Kidney tubule cell (primary cell): ENCODE results near the gene CDC123.
A peak's percentile ranks its signal among the peaks of the same experiment; 100 is the strongest.
"Not testable (repeated sequence)": the region's sequence is repeated elsewhere in the genome, so short reads cannot be mapped to it uniquely, and the experiment has no call there.

Source experiments
- DNase-seq: peaks from one replicate; pipeline ENCODE4 v3.0.0-alpha.2; 2018; ENCODE audit warnings: low spot score

The CDC123 gene

GRCh38 chr10:12235796-12236195 is 39.8 kb downstream of the CDC123 start:
- no peak for DNase-seq

DNA sequence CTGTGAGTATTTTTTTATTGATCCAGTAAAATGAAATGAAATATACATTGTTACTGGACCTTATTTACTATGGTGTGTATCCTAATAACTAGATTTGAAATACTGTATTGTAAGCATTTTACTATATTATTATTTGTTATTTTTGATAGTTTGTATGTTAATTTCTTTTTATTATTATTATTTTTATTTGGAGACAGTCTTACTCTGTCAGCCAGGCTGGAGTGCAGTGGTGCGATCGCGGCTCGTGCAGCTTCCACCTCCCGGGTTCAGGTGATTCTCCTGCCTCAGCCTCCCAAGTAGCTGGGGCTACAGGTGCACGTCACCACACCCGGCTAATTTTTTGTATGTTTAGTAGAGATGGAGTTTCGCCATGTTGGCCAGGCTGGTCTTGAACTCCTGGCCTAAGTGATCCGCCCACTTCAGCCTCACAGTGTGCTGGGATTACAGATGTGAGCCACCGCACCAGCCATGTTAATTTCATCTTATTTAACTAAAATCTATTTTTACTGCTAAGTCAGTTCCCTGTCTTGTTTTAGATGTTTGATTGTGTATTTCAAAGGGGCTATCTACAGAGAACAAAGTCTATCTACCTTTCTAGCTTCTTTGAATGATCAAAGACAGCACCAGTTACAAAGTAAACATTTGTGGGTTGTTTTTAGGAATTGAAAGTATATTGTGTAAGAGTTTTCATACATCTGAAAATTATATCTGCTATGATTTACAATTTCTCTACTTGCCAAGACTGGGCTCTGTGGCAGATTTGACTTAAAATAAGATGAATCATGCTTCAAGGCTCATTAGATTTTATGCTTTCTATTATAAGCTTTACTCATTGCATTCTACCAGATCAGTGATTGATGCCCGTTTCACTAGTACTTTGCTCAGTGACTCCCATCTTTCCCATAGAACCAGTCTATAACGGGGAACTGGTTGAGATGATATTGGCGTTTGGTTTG is 41.6 kb downstream of the CDC123 start:
- peak; percentile 31 for DNase-seq

DNA sequence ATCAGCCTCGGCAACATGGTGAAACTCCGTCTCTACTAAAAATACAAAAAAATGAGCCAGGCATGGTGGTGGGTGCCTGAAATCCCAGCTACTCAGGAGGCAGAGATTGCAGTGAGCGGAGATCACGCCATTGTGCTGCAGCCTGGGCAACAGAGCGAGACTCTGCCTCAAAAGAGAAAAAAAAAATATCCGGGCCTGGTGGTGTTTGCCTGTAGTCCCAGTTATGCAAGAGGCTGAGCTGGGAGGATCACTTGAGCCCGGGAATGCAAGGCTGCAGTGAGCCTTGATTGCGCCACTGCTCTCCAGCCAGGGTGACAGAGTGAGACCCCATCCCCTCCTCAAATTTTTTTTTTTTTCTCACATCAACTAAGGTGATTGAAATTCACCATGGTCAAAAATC is 42.8 kb downstream of the CDC123 start:
- DNase-seq: no peak

DNA sequence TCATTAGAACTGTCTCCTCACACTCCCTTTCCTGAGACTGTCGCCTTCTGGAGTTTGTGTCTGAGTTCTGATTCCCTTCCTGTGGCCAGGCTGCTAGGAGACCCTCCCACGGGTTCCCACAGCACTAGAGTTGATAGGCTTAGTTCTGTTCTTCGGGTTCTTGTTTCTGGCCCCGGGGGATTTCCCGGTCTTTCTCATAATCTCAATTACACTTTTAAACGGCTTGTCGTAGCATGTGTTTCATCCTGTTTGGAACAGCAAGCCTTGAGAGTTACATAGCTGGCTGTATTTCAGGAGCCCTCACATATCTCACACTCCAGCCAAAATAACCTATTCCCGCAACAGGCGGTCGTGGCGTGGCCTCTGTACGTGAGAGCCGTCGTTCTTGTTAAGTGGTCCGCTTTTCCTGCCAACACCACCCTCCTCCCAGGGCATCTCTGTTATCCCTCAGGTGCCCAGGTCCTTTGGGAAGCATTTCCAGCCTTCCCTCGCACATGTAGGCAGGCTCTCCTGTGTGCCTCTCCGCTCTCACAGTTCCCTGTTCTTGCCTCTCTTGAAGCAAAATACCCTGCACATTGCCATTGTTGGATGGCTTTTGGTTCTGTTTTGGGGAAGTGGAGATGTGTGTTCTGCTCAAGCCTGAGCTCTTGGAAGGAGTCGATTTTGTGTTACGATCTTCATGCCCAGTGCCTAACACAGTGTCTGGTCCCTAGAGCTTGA is 46.0 kb downstream of the CDC123 start:
- DNase-seq: no peak

DNA sequence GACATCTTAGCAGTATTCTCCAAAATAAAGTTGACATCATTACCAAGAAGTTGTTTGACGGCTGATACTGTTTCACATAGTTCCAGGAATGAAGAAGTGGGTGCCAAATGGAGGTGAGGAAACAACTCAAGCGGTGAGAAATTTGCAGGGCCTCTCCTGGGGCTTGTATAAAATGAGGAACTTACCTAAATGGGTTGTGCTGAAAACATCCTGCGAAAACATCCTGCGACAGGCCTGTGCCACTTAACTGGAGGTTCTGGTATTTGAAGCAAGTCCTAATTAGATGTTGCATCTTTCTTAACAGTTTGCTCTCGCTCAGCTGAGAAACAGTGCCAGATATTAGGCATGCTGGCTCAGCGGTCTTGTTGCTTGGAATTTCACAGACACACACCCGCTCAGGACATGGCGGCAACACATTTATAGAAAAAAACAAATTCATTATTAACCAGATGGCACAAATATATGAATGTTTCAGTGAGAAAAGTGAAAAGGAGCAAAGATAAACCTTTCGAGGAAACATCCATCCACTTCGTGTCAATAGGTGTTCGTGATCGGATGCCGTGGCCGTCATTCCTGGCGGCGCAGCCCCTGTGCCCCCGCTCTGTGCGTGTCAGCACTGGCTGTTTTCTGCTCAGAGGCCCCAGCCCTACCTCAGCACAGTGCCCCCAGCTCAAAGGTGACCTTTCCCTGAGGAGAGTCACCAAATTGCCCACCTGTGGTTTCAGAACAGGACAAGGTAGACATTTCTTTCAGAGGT is 48.1 kb downstream of the CDC123 start:
- no peak for DNase-seq

DNA sequence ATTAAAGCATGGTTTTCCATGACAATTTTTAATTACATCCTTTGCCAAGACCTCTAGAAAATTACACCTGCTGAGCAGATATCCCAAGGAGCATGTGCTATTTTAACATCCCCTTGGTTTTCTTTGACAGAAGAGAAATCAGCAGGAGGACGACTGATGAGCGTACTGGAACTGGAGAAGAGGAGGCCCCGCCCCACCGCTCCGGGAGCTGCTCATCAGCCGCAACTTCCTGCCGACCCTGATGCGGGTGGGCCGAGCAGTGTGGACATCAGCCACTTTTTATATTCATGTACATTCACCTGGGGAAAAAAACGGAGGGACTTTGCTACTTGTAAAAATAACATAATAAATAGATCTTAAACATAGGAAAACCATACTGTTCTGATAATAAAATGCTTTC is 54.2 kb downstream of the CDC123 start:
- no peak for DNase-seq

- not testable (repeated sequence) for DNase-seq
Measured at GRCh38 chr10:12250702-12251101, 54.7 kb downstream of the CDC123 start.

- no peak for DNase-seq
Measured at GRCh38 chr10:12251581-12251980, 55.6 kb downstream of the CDC123 start.

DNA sequence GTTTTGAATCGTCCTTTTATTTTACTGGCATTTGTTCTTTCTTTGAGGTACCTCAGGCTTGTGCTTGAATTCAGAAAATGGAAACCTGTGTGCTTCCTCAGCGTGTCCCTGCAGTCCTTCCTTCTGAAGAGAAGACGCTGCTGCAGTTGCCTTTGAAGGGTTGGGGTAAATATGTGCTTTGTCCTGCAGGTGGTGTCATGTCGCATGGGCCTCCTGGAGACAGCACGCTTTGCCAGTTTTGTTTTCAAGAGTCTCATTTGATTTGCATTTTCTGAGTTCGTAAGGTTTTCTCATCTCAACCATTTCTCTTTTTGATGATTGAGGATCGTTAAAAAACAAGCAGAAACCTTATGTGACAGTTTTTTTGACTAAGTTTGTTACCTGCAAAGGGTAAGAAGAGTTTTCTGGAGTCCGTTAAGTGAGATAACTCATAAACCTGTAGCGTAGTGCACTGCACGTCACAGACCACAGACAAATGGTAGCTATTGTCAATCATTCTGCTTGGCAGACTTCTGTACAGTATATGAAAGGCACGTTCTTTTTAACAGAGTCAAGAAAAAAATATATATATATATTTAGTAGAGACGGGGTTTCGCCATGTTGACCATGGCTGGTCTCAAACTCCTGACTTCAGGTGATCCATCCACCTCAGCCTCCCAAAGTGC is 57.0 kb downstream of the CDC123 start:
- DNase-seq: no peak

DNA sequence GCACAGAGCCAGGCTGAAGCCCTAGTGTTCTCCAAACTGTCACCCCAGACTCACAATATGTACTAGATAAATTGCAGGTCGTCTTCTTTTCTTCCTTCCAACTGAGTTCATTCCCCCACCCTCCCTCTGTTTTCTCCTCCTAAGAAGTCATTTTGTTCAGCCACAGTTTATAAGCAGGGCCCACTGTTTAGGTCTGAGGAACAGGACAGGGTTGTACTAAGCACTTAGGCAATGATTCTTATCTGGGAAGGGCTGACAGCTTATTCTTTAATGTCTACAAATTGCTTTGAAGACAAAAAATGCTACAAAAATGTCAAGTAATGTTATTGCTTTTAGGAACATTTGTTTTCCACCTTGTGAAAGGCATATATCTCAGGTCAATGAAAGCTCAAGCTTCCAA is 59.1 kb downstream of the CDC123 start:
- DNase-seq: no peak

- no peak for DNase-seq
Measured at GRCh38 chr10:12259988-12260387, 64.0 kb downstream of the CDC123 start.

DNA sequence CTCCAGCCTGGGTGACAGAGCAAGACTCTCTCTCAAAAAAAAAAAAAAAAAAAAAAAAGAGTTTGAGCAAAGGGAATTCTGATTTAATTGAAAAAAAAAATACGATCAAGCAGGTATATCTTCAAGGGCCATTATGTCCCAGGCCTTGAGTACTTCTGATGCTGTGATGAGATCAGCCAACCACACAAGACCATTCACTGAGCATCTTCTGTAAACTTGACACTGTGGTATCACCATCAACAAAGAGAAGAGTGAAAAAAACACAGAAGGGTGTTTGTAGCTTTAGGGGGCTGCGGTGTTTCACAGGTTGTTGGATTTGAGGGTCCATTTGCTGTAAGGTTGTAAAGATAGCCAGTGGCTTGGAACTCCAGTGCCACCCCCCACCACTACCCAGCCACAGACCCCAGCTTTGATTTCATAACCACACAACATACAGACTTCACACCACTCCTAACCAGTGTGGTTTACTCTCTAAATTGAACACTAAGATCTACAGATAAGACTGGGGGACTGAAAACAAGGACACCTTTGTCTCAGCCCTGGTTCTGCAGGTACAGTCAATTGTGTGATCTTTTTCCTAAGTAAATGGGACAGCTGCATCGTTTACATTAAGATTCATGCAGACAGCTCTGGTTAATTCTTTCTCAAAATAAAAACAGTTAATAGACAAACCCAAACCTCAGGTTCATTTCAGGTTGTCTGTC is 66.4 kb downstream of the CDC123 start:
- DNase-seq: peak; percentile 26

- DNase-seq: peak; percentile 74
Measured at GRCh38 chr10:12264204-12264940, 68.4 kb downstream of the CDC123 start.

DNA sequence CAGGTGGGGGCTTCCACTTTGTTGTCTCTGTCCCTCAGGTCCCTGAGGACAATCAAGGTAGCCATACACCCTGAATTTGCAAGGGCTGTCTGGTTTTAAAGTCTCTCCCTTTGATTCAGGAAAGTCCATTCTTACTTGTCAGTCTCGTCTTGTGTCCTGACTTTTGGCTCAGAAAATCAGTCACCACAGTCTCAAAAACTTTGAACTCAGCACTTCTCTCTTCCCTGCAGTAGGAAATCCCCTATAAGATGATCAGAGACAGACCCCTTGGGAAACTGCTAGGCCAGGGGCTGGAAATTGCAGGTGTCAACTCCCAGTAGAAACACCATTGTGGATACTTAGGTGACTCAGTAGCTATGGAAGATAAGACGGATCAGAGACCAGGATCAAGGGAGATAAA is 73.1 kb downstream of the CDC123 start:
- no peak for DNase-seq

DNA sequence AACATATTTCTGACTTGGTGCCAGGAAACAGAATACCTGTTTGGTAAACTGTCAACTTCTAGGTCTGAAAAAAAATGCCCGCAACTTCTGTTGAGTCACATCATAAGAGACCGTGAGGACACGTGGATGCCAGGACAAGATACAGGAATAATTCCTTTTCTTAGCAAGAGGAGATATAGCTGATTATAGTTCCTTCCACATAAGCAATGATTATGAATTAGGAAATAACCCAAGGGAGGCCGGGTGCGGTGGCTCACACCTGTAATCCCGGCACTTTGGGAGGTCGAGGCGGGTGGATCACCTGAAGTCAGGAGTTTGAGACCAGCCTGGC is 75.2 kb downstream of the CDC123 start:
- DNase-seq: no peak

- not testable (repeated sequence) for DNase-seq
Measured at GRCh38 chr10:12277862-12278261, 81.9 kb downstream of the CDC123 start.

DNA sequence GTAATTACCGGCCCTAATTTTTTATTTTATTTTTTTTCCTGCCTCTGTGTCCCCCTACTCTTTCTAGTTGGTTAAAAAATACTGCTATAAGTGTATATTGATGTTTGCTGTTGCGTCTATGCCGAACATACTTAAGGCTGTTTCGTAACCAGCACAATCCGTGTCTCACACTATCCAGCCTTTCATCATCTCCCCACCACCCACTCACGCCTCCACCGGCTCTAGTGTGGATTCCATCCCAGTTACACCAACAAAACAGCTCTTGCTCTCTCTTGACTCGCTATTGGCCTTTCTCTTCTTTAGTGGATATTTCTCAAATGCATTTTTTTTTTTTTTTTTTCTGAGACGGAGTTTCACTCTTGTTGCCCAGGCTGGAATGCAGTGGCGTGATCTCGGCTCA is 83.3 kb downstream of the CDC123 start:
- DNase-seq: no peak

DNA sequence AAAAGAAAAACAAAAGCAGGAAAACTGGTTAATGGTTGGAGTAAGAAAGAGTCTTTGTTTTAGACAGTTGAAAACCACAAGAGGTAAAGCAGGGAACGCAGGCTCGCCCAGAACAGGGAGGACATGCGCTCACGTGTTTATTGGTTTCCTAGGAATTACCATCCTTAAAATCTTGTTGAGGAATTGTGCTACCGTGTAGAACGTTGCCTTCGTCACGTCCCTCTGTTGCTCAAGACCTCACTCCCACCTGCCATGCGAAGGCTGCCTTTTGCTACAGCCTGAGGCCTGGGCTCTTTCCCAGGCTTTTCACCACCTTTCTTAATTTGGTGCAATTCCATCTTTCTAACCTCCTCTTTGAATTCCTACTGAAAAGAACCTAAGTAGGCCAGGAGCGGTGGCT is 91.8 kb downstream of the CDC123 start:
- no peak for DNase-seq

- not testable (repeated sequence) for DNase-seq
Measured at GRCh38 chr10:12297784-12298183, 101.8 kb downstream of the CDC123 start.

- DNase-seq: no peak
Measured at GRCh38 chr10:12299222-12299965, 103.4 kb downstream of the CDC123 start.
